Heart left ventricle (tissue), 13 donors: ENCODE results near the gene RTP2.

Experiments used
- CTCF ChIP-seq, 12 donors: fragments of 200-600 bp; sonication (generic) in 4 of 12; IDR thresholded peaks; one replicate each; pipeline versions ENCODE4 v1.5.0 to v1.8.0; 2018 to 2022; ENCODE audit warnings: antibody characterized with exemption in 12 of 12, mild to moderate bottlenecking in 5 of 12
- POLR2A ChIP-seq, 2 donors: fragments of 450-650 bp; IDR thresholded peaks; one replicate each; pipeline ENCODE4 v1.6.1; 2017; ENCODE audit warnings: antibody characterized with exemption in 2 of 2, mild to moderate bottlenecking in 2 of 2, moderate library complexity in 2 of 2
- donor health status: ischemic (EF 13 %, LVEDD 7.1; RV severe dilation, severe dysfunction).
- donor health status: DM: no; HTN: yes; CAD: no.
- donor health status: DM: no; HTN: no; CAD: no.
- donor health status: ischemic (EF 25% LVEDD 6.9; RV normal size, moderate dysfunction).
- donor health status: ischemic (EF 25% LVEDD 5.7; RV mildly dilated, moderate dysfunction).
- donor health status: ischemic (EF 35%, LVEDD 5.7; RV mildly dilated, moderate dysfunction).
- donor health status: nonischemic (EF 11% LVEDD 7.7; RV severe dilation, severe dysfunction).
- donor health status: DM: yes; HTN: yes; CAD: no.
- donor health status: PGD.
- donor health status: ischemic (EF 29% LVEDD 5.4; RV normal size, mild dysfunction).
- donor health status: nonischemic (EF 23%, LVEDD 6.1; RV moderate dilation, normal function).

GRCh38 chr3:187721055-187721454 is 18.7 kb upstream of the RTP2 start:
- TF ChIP-seq CTCF (IDR thresholded peaks at IDR 0.05): no peak
- TF ChIP-seq POLR2A (IDR thresholded peaks at IDR 0.05): no peak
